ENCODE data around the gene NAV2. TPM values are rescaled to one million over a fixed set of nuclear protein-coding genes. Genes with fewer than 3 reads are reported as not detected.

The NAV2 gene
- polyA plus RNA-seq, 1 donor (not counting 4 experiments of a cell fraction or from before 2014, with no cell fraction given) = 4.0 TPM

GRCh38 chr11:20129665-20130064, 417.0 kb downstream of the NAV2 start:
- Histone ChIP-seq H3K9me3 (ENCODE audit: control insufficient read depth, low read depth, low read length) (no peaks in the 10 kb centered on the region), H4K20me1 (ENCODE audit: control insufficient read depth, extremely low read depth, insufficient read depth, low read length) (no peaks in the 10 kb centered on the region), H3K4me3 (ENCODE audit: control insufficient read depth in 2 of 3, extremely low read depth in 1 of 3, insufficient read depth in 2 of 3, low read depth in 1 of 3, low read length in 3 of 3) (no peak overlapping the region), H3K36me3 (ENCODE audit: control insufficient read depth in 2 of 2, extremely low read depth in 1 of 2, insufficient read depth in 2 of 2, low read length in 2 of 2) (no peaks in the 10 kb centered on the region), H3K27ac (ENCODE audit: control insufficient read depth, insufficient read depth, low read length) (no peak overlapping the region), H2AFZ (ENCODE audit: control insufficient read depth, low read length) (no peak overlapping the region), H3K4me1 (ENCODE audit: control insufficient read depth, extremely low read depth, insufficient read depth, low read length) (peaks cover 14% of the 10 kb centered on the region), H3K79me2 (ENCODE audit: control insufficient read depth, insufficient read depth, low read length) (no peaks in the 10 kb centered on the region), H3K9ac (ENCODE audit: control insufficient read depth, extremely low read depth, insufficient read depth, low read length) (no peak overlapping the region), H3K4me2 (ENCODE audit: control insufficient read depth, extremely low read depth, insufficient read depth, low read depth, low read length) (no peak overlapping the region), H3K9me1 (ENCODE audit: control insufficient read depth, extremely low read depth, insufficient read depth, low read length) (no peaks in the 10 kb centered on the region), H3K27me3 (ENCODE audit: control insufficient read depth, extremely low read depth, insufficient read depth, low read length) (no peaks in the 10 kb centered on the region)
- DNase-seq (ENCODE audit: low read depth, low spot score) = no peak
- TF ChIP-seq, protein P1, sequence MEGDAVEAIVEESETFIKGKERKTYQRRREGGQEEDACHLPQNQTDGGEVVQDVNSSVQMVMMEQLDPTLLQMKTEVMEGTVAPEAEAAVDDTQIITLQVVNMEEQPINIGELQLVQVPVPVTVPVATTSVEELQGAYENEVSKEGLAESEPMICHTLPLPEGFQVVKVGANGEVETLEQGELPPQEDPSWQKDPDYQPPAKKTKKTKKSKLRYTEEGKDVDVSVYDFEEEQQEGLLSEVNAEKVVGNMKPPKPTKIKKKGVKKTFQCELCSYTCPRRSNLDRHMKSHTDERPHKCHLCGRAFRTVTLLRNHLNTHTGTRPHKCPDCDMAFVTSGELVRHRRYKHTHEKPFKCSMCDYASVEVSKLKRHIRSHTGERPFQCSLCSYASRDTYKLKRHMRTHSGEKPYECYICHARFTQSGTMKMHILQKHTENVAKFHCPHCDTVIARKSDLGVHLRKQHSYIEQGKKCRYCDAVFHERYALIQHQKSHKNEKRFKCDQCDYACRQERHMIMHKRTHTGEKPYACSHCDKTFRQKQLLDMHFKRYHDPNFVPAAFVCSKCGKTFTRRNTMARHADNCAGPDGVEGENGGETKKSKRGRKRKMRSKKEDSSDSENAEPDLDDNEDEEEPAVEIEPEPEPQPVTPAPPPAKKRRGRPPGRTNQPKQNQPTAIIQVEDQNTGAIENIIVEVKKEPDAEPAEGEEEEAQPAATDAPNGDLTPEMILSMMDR (optimal IDR thresholded peaks at IDR 0.05 in 1 of 3, IDR thresholded peaks at IDR 0.05 in 1 of 3, conservative IDR thresholded peaks at IDR 0.05 in 1 of 3; ENCODE audit: extremely low read depth in 1 of 3, insufficient read depth in 2 of 3, low read length in 3 of 3) = no peak
- TF ChIP-seq EZH2 (IDR thresholded peaks at IDR 0.05; ENCODE audit: low read length) = no peak
- no peak for FAIRE-seq
- dilution Hi-C loops (cut with MboI; ENCODE audit: extremely low pct_ligation_motif_present, low sequenced_read_pairs) = no loop called here

- DNase-seq (ENCODE audit: low read depth, low spot score) = peak; percentile 17
Observed at GRCh38 chr11:20131788-20132666, 419.4 kb downstream of the NAV2 start.

More at GRCh38 chr11:20131788-20132666, 419.4 kb downstream of the NAV2 start:
- H3K4me1 ChIP-seq (ENCODE audit: control insufficient read depth, extremely low read depth, insufficient read depth, low read length) = peaks cover 5% of the 10 kb centered on the region
- TF ChIP-seq, protein P1 (optimal IDR thresholded peaks at IDR 0.05 in 1 of 3, IDR thresholded peaks at IDR 0.05 in 1 of 3, conservative IDR thresholded peaks at IDR 0.05 in 1 of 3; ENCODE audit: extremely low read depth in 1 of 3, insufficient read depth in 2 of 3, low read length in 3 of 3) = peak; percentile 78 to 90 (median 83)
- TF ChIP-seq EZH2 (IDR thresholded peaks at IDR 0.05; ENCODE audit: low read length) = no peak
- no peaks in the 10 kb centered on the region for H4K20me1 ChIP-seq (ENCODE audit: control insufficient read depth, extremely low read depth, insufficient read depth, low read length)
- H3K79me2 ChIP-seq (ENCODE audit: control insufficient read depth, insufficient read depth, low read length) = no peaks in the 10 kb centered on the region
- H3K4me2 ChIP-seq (ENCODE audit: control insufficient read depth, extremely low read depth, insufficient read depth, low read depth, low read length) = peak overlapping the region; percentile 97
- no peaks in the 10 kb centered on the region for H3K9me3 ChIP-seq (ENCODE audit: control insufficient read depth, low read depth, low read length)
- H3K27ac ChIP-seq (ENCODE audit: control insufficient read depth, insufficient read depth, low read length) = no peak overlapping the region
- H3K9ac ChIP-seq (ENCODE audit: control insufficient read depth, extremely low read depth, insufficient read depth, low read length) = peak overlapping the region; percentile 64
- dilution Hi-C loops (cut with MboI; ENCODE audit: extremely low pct_ligation_motif_present, low sequenced_read_pairs) = no loop called here
- peak overlapping the region; percentile 100 for H2AFZ ChIP-seq (ENCODE audit: control insufficient read depth, low read length)
- peak overlapping the region; percentile 36 to 85 (median 75) for H3K4me3 ChIP-seq (ENCODE audit: control insufficient read depth in 2 of 3, extremely low read depth in 1 of 3, insufficient read depth in 2 of 3, low read depth in 1 of 3, low read length in 3 of 3)
- H3K27me3 ChIP-seq (ENCODE audit: control insufficient read depth, extremely low read depth, insufficient read depth, low read length) = no peaks in the 10 kb centered on the region
- no peaks in the 10 kb centered on the region for H3K9me1 ChIP-seq (ENCODE audit: control insufficient read depth, extremely low read depth, insufficient read depth, low read length)
- no peaks in the 10 kb centered on the region for H3K36me3 ChIP-seq (ENCODE audit: control insufficient read depth in 2 of 2, extremely low read depth in 1 of 2, insufficient read depth in 2 of 2, low read length in 2 of 2)
- FAIRE-seq = no peak
